HG03432 (cell line): ENCODE measurements around the gene SNX2.

ENCODE experiments used
- ATAC-seq: cut with Tn5 transposase; IDR thresholded peaks from one replicate; pipeline ENCODE4 v1.9.1; 2021; ENCODE audit warnings: mild to moderate bottlenecking, moderate library complexity; ENCODE audit not compliant: unreplicated experiment

SNX2 gene

DNA sequence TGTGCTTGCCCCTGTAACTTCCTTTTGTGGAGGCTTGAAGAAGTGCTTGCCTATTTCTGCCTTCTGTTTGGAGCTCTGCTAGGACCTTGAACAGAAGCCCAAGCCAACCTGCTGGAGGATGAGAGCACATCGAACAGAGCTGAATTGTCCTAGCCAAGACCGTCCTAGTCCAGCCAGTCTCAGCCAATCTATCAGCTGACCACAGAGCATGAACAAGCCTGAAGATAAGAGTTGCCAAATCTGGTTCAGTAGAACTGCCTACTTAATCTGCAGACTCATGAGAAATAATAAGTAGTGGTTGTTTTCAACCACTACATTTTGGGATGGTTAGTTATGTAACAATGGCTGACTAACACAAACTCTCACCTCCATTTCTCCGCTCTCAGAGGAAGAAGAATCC is 4.4 kb upstream of the SNX2 start:
- ATAC-seq: no peak

- ATAC-seq: no peak
Observed at GRCh38 chr5:122772446-122772845, 2.4 kb upstream of the SNX2 start.

- ATAC-seq: no peak
Observed at GRCh38 chr5:122773619-122774018, 1.3 kb upstream of the SNX2 start.

- peak; percentile 41 for ATAC-seq
Observed at GRCh38 chr5:122774519-122774860, 390 bp upstream of the SNX2 start.

GRCh38 chr5:122775550-122776542 is 966 bp downstream of the SNX2 start:
- no peak for ATAC-seq

- ATAC-seq: no peak
Observed at GRCh38 chr5:122778157-122778556, 3.3 kb downstream of the SNX2 start.

GRCh38 chr5:122779451-122779850 is 4.6 kb downstream of the SNX2 start:
- ATAC-seq: no peak

GRCh38 chr5:122780296-122780695 is 5.4 kb downstream of the SNX2 start:
- no peak for ATAC-seq

DNA sequence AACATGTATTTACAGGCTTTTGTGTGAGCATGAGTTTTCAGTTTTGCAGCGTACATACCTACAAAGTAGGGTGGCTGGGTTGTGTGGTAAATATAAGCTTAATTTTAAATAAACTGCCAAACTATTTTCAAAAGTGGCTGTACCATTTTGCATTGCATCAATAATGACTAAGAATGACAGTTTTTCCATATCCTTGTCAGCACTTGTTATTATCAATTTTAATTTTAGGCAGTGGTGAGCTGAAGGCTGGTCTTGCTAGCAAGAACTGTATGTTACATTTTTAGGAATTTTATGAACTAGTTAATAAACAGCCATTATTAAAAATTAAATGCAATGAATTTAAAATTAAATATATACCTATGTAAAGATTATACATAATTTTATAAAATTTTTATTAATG is 6.6 kb downstream of the SNX2 start:
- no peak for ATAC-seq

GRCh38 chr5:122785294-122785693 is 10.4 kb downstream of the SNX2 start:
- no peak for ATAC-seq

- ATAC-seq: no peak
Observed at GRCh38 chr5:122788371-122788770, 13.5 kb downstream of the SNX2 start.

GRCh38 chr5:122788996-122789395 is 14.1 kb downstream of the SNX2 start:
- ATAC-seq: no peak

DNA sequence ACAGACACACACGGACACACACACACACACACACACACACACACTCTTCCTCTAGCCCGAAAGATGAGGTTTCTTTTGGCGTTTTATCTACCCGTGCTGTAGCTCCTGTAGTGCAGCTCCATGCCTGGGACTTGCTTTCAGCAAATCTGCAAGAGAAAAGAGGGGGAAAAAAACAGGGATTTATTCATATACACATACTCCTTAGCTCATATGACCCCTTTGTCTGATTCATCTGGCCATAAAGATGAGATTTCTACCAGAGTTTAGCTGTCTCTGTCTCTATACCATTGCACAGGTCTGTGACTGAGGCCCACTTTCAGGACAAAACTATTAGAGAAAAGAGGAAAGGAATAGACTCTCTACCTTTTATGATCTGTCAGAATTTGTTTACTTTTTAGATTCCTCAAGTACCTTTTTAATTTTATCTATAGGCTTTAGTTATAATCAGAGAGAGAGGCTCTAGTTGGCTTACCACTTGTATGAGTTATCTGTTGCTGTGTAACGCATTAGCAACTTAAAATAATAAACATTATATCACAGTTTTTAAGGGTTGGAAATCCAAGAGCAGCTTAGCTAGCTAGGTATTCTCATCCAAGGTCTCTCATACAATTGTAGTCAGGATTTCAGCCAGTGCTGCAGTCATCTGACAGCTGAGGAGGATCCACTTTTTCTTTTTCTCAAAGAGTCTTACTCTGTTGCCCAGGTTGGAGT is 14.7 kb downstream of the SNX2 start:
- ATAC-seq: no peak

DNA sequence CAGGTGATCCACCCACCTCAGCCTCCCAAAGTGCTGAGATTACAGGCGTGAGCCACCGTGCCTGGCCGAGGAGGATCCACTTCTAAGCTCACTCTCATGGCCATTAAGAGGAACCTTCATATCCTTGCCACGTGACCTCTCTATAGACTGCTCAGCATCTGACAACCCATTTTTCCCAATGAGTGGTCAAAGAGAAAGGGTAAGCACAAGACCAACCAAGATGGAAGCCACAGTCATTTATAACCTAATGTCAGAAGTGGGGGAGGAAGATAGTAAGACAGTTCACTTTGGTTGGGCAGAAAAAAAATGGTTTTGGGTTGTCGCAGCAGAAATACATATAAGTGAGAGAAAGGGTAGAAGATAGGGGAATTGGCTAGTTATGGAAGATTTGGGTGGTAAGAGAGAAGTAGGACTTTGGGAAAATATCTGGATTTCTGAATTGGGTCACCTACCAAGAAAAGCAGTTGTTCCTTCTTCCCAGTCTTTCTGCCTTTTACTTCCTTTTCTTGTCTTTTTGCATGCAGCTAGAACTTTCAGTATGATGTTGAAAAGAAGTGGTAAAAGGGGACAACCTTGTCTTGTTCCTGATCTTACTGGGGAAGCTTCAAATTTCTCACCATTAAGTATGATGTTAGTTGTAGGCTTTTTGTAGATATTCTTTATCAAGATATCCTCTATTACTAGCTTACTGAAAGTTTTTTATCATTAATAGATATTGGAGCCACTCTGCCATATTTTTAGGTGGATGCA is 15.6 kb downstream of the SNX2 start:
- no peak for ATAC-seq

GRCh38 chr5:122805481-122805880 is 30.6 kb downstream of the SNX2 start:
- no peak for ATAC-seq

- no peak for ATAC-seq
Observed at GRCh38 chr5:122810405-122810804, 35.5 kb downstream of the SNX2 start.

GRCh38 chr5:122815218-122815767 is 40.4 kb downstream of the SNX2 start:
- no peak for ATAC-seq

DNA sequence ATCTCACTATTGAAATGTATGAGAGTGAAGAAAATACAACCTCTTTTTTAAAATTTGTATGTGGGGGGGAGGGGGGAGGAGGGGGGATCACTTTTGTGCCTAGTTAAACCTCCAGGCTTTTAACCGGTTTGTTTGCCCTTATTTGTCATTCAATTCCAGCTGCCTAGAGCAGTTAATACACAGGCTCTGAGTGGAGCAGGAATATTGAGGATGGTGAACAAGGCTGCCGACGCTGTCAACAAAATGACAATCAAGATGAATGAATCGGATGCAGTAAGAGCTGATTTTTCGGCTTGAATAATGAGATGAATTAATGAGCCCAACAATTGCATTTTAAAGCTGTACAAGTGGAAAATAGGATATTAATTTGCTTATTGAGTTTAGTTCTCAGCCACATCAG is 41.9 kb downstream of the SNX2 start:
- no peak for ATAC-seq

- ATAC-seq: no peak
Observed at GRCh38 chr5:122831984-122832383, 57.1 kb downstream of the SNX2 start.

- ATAC-seq: no peak
Observed at GRCh38 chr5:122835681-122836080, 60.8 kb downstream of the SNX2 start.

DNA sequence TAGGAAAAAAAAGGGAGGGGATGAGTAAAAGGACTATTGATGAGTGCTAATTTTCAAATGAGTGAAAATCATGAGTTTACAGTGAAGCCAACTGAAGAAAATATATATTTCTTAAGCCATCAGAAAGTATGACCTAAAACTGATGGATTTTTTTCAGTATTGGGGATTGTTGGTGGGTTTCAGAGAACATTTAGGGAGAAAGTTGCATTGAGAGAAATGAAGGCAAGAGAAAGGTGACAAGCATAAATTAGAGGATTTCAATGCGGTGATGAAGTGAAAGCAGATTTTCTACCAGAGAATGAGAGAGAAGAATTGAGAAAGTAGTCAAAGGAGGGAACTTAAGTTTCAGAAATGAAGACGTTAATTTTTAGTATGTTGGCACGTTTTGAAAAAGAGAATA is 62.1 kb downstream of the SNX2 start:
- ATAC-seq: no peak
